Cortex of kidney (tissue), 1 donor: ENCODE results near the gene TMEM163.
"Not testable (repeated sequence)": the region's sequence is repeated elsewhere in the genome, so short reads cannot be mapped to it uniquely, and the experiment has no call there.

Experiments
- DNase-seq: peaks from one replicate; lab custom pipeline; 2025; lab: John Stamatoyannopoulos, UW

TMEM163 gene

GRCh38 chr2:134723742-134724141 lies 4.9 kb upstream of the TMEM163 start:
- not testable (repeated sequence) for DNase-seq

- DNase-seq = no peak
Observed at GRCh38 chr2:134722728-134723127, 3.9 kb upstream of the TMEM163 start.

GRCh38 chr2:134721596-134721995 lies 2.8 kb upstream of the TMEM163 start:
- DNase-seq = no peak

- no peak for DNase-seq
Observed at GRCh38 chr2:134718023-134718816, 580 bp downstream of the TMEM163 start.

- no peak for DNase-seq
Observed at GRCh38 chr2:134717286-134718022, 1.3 kb downstream of the TMEM163 start.

GRCh38 chr2:134716721-134717243 lies 2.0 kb downstream of the TMEM163 start:
- no peak for DNase-seq

- no peak for DNase-seq
Observed at GRCh38 chr2:134715932-134716643, 2.7 kb downstream of the TMEM163 start.

GRCh38 chr2:134714228-134714627 lies 4.6 kb downstream of the TMEM163 start:
- no peak for DNase-seq

- no peak for DNase-seq
Observed at GRCh38 chr2:134713606-134714005, 5.2 kb downstream of the TMEM163 start.

GRCh38 chr2:134713176-134713575 lies 5.6 kb downstream of the TMEM163 start:
- no peak for DNase-seq

- DNase-seq = no peak
Observed at GRCh38 chr2:134712736-134713135, 6.1 kb downstream of the TMEM163 start.

- no peak for DNase-seq
Observed at GRCh38 chr2:134712299-134712698, 6.5 kb downstream of the TMEM163 start.

GRCh38 chr2:134711692-134712091 lies 7.1 kb downstream of the TMEM163 start:
- no peak for DNase-seq

- no peak for DNase-seq
Observed at GRCh38 chr2:134707330-134707676, 11.5 kb downstream of the TMEM163 start.

GRCh38 chr2:134706587-134707329 lies 12.0 kb downstream of the TMEM163 start:
- DNase-seq = no peak

- no peak for DNase-seq
Observed at GRCh38 chr2:134705861-134706586, 12.8 kb downstream of the TMEM163 start.

- no peak for DNase-seq
Observed at GRCh38 chr2:134704173-134704572, 14.6 kb downstream of the TMEM163 start.

- no peak for DNase-seq
Observed at GRCh38 chr2:134703426-134703825, 15.4 kb downstream of the TMEM163 start.

GRCh38 chr2:134700730-134701129 lies 18.1 kb downstream of the TMEM163 start:
- no peak for DNase-seq

- DNase-seq = no peak
Observed at GRCh38 chr2:134694411-134694810, 24.4 kb downstream of the TMEM163 start.
